Neuronal stem cell (in vitro differentiated cells): ENCODE data around the gene TSC22D3.

Experiments
- DNase-seq: peaks from one replicate; pipeline ENCODE4 v3.0.0-alpha.2; 2013; ENCODE audit warnings: low spot score
- H2AFZ ChIP-seq: one replicate; pipeline ENCODE4 v1.6.1; 2013; ENCODE audit warnings: mild to moderate bottlenecking, low read length, inconsistent platforms
- H2AK5ac ChIP-seq: 2 replicates; pipeline ENCODE4 v1.6.1; 2013; ENCODE audit warnings: low read depth, mild to moderate bottlenecking, inconsistent platforms, low read length, moderate library complexity, mixed read lengths
- H2BK120ac ChIP-seq: 2 replicates; pipeline ENCODE4 v1.6.1; 2013; ENCODE audit warnings: low read depth, mild to moderate bottlenecking, inconsistent platforms, low read length, moderate library complexity, mixed read lengths
- H2BK12ac ChIP-seq: one replicate; pipeline ENCODE4 v1.6.1; 2013; ENCODE audit warnings: low read length, inconsistent platforms
- H2BK15ac ChIP-seq: 2 replicates; pipeline ENCODE4 v1.6.1; 2013; ENCODE audit warnings: mild to moderate bottlenecking, low read length, inconsistent platforms, mixed read lengths
- H2BK5ac ChIP-seq: one replicate; pipeline ENCODE4 v1.6.1; 2013; ENCODE audit warnings: inconsistent platforms, mild to moderate bottlenecking, low read length, moderate library complexity
- H3K14ac ChIP-seq: one replicate; pipeline ENCODE4 v1.6.1; 2013; ENCODE audit warnings: low read length, inconsistent platforms
- H3K18ac ChIP-seq: 2 replicates; pipeline ENCODE4 v1.6.1; 2013; ENCODE audit warnings: low read length, inconsistent platforms
- H3K23ac ChIP-seq: 2 replicates; pipeline ENCODE4 v1.6.1; 2013; ENCODE audit warnings: low read depth, mild to moderate bottlenecking, mixed read lengths, low read length, inconsistent platforms; ENCODE audit not compliant: poor library complexity
- H3K27ac ChIP-seq: replicated peaks from 3 replicates; pipeline ENCODE4 v1.5.1; 2013; ENCODE audit warnings: low read length, inconsistent platforms
- H3K27me3 ChIP-seq, 3 experiments: 2 replicates each; pipeline ENCODE4 v1.6.1; 2013; ENCODE audit warnings: low read length in 3 of 3, mild to moderate bottlenecking in 2 of 3, inconsistent platforms in 1 of 3, low read depth in 1 of 3, mixed read lengths in 1 of 3, moderate library complexity in 1 of 3; ENCODE audit not compliant: control insufficient read depth in 3 of 3, insufficient read depth in 3 of 3
- H3K36me3 ChIP-seq, 2 donors: replicated peaks in 1 of 2; 2 replicates each; pipeline ENCODE4 v1.6.1; 2013; ENCODE audit warnings: low read length in 2 of 2; ENCODE audit not compliant: control insufficient read depth in 2 of 2, insufficient read depth in 2 of 2
- H3K4ac ChIP-seq: 2 replicates; pipeline ENCODE4 v1.6.1; 2013; ENCODE audit warnings: inconsistent platforms, mild to moderate bottlenecking, low read length, moderate library complexity
- H3K4me1 ChIP-seq, 2 donors: 1 replicate in 1 of 2; 2 replicates in 1 of 2; pipeline ENCODE4 v1.6.1; 2013; ENCODE audit warnings: low read length in 2 of 2, low read depth in 1 of 2; ENCODE audit not compliant: control insufficient read depth in 2 of 2, insufficient read depth in 1 of 2
- H3K4me2 ChIP-seq: one replicate; pipeline ENCODE4 v1.6.1; 2013; ENCODE audit warnings: mild to moderate bottlenecking, low read length, inconsistent platforms; ENCODE audit not compliant: insufficient read depth, poor library complexity, severe bottlenecking
- H3K4me3 ChIP-seq, 2 donors: 2 replicates each; pipeline ENCODE4 v1.5.1; 2013; ENCODE audit warnings: low read length in 2 of 2, mild to moderate bottlenecking in 2 of 2, inconsistent platforms in 1 of 2, moderate library complexity in 1 of 2
- H3K79me1 ChIP-seq: one replicate; pipeline ENCODE4 v1.6.1; 2013; ENCODE audit warnings: low read depth, mild to moderate bottlenecking, inconsistent platforms, low read length, moderate library complexity
- H3K9ac ChIP-seq: one replicate; pipeline ENCODE4 v1.6.1; 2013; ENCODE audit warnings: mild to moderate bottlenecking, low read depth, low read length, inconsistent platforms; ENCODE audit not compliant: poor library complexity
- H3K9me3 ChIP-seq, 2 donors: replicated peaks in 1 of 2; 2 replicates each; pipeline versions ENCODE3 to v1.6.1; 2013; ENCODE audit warnings: low read length in 2 of 2, mild to moderate bottlenecking in 2 of 2, inconsistent platforms in 1 of 2, low read depth in 1 of 2, mixed read lengths in 1 of 2, moderate library complexity in 1 of 2; ENCODE audit not compliant: control insufficient read depth in 2 of 2, insufficient read depth in 1 of 2
- H4K8ac ChIP-seq: one replicate; pipeline ENCODE4 v1.6.1; 2013; ENCODE audit warnings: low read depth, mild to moderate bottlenecking, inconsistent platforms, low read length, moderate library complexity
- H4K91ac ChIP-seq: one replicate; pipeline ENCODE4 v1.6.1; 2013; ENCODE audit warnings: low read length, low read depth, mild to moderate bottlenecking, inconsistent platforms; ENCODE audit not compliant: poor library complexity
- WGBS, 2 donors: extraction: QIAGEN DNeasy Blood & Tissue Kit; methylation state at CpG; one replicate each; pipeline ENCODE4 v1.1.7; 2013; ENCODE audit warnings: missing lambda C conversion rate in 2 of 2, mixed read lengths in 1 of 2; ENCODE audit not compliant: insufficient read length in 2 of 2, insufficient replicate concordance in 1 of 2; ENCODE audit errors: extremely low coverage in 2 of 2; 5-methylcytosine and 5-hydroxymethylcytosine counted together

The TSC22D3 gene

GRCh38 chrX:107691024-107691448 lies 84.6 kb downstream of the TSC22D3 start:
- WGBS, 2 donors: no CpG with 5 or more reads among the region's 5 CpGs
- H3K4me2 ChIP-seq: no peak overlapping the region
- no peak overlapping the region for H3K14ac ChIP-seq
- no peak overlapping the region for H3K4ac ChIP-seq
- H3K23ac ChIP-seq: no peak overlapping the region
- no peak overlapping the region for H3K27ac ChIP-seq
- H3K4me3 ChIP-seq: no peak overlapping the region
- no peak overlapping the region for H4K91ac ChIP-seq
- H2AK5ac ChIP-seq: no peak overlapping the region
- no peak for DNase-seq
- no peak overlapping the region for H3K18ac ChIP-seq
- H2BK120ac ChIP-seq: no peak overlapping the region
- H2BK15ac ChIP-seq: no peak overlapping the region
- no peaks in the 10 kb centered on the region for H3K36me3 ChIP-seq
- no peak overlapping the region for H4K8ac ChIP-seq
- H3K9ac ChIP-seq: no peak overlapping the region
- H2AFZ ChIP-seq: no peak overlapping the region
- H3K4me1 ChIP-seq: no peaks in the 10 kb centered on the region
- H2BK5ac ChIP-seq: no peak overlapping the region
- no peaks in the 10 kb centered on the region for H3K79me1 ChIP-seq
- no peaks in the 10 kb centered on the region for H3K9me3 ChIP-seq
- H3K27me3 ChIP-seq: peaks cover 0 to 4% (median 0%) of the 10 kb centered on the region in 3 experiments
- no peak overlapping the region for H2BK12ac ChIP-seq

- H3K14ac ChIP-seq: no peak overlapping the region
- no peaks in the 10 kb centered on the region for H3K36me3 ChIP-seq
- WGBS, 2 donors: no CpG with 5 or more reads among the region's 3 CpGs
- no peak overlapping the region for H2BK120ac ChIP-seq
- H3K27ac ChIP-seq: no peak overlapping the region
- H3K27me3 ChIP-seq: peaks cover 0 to 7% (median 0%) of the 10 kb centered on the region in 3 experiments
- H3K4me3 ChIP-seq: no peak overlapping the region
- H3K23ac ChIP-seq: no peak overlapping the region
- no peak overlapping the region for H2AFZ ChIP-seq
- H3K9ac ChIP-seq: no peak overlapping the region
- no peak overlapping the region for H3K18ac ChIP-seq
- H4K91ac ChIP-seq: no peak overlapping the region
- no peaks in the 10 kb centered on the region for H3K79me1 ChIP-seq
- H2BK15ac ChIP-seq: no peak overlapping the region
- H2BK5ac ChIP-seq: no peak overlapping the region
- H3K4me2 ChIP-seq: no peak overlapping the region
- H3K4me1 ChIP-seq: no peaks in the 10 kb centered on the region
- no peak overlapping the region for H2AK5ac ChIP-seq
- no peak overlapping the region for H4K8ac ChIP-seq
- no peak overlapping the region for H2BK12ac ChIP-seq
- no peaks in the 10 kb centered on the region for H3K9me3 ChIP-seq
- H3K4ac ChIP-seq: no peak overlapping the region
- no peak for DNase-seq
These were observed 88.1 kb downstream of the TSC22D3 start for GRCh38 chrX:107687445-107687844.

GRCh38 chrX:107686792-107687191 lies 88.8 kb downstream of the TSC22D3 start:
- Histone ChIP-seq H4K91ac (no peak overlapping the region), H3K4me2 (no peak overlapping the region), H3K23ac (no peak overlapping the region), H3K4me3 (no peak overlapping the region), H3K14ac (no peak overlapping the region), H3K36me3 (no peaks in the 10 kb centered on the region), H2AK5ac (no peak overlapping the region), H2BK15ac (no peak overlapping the region), H3K9ac (no peak overlapping the region), H2BK5ac (no peak overlapping the region), H3K27me3 (peaks cover 0 to 7% (median 0%) of the 10 kb centered on the region in 3 experiments), H3K9me3 (no peaks in the 10 kb centered on the region), H3K18ac (no peak overlapping the region), H3K4me1 (no peaks in the 10 kb centered on the region), H3K79me1 (no peaks in the 10 kb centered on the region), H2BK120ac (no peak overlapping the region), H3K4ac (no peak overlapping the region), H3K27ac (no peak overlapping the region), H2BK12ac (no peak overlapping the region), H4K8ac (no peak overlapping the region), H2AFZ (no peak overlapping the region)
- no peak for DNase-seq
- WGBS, 2 donors: no CpG with 5 or more reads among the region's 3 CpGs

- no peak overlapping the region for H3K4me3 ChIP-seq
- H3K4ac ChIP-seq: no peak overlapping the region
- H3K4me2 ChIP-seq: no peak overlapping the region
- no peaks in the 10 kb centered on the region for H3K4me1 ChIP-seq
- H3K36me3 ChIP-seq: no peaks in the 10 kb centered on the region
- H3K79me1 ChIP-seq: no peaks in the 10 kb centered on the region
- H2BK5ac ChIP-seq: no peak overlapping the region
- no peak overlapping the region for H2BK15ac ChIP-seq
- H3K27ac ChIP-seq: no peak overlapping the region
- H3K14ac ChIP-seq: no peak overlapping the region
- H3K27me3 ChIP-seq: peaks cover 0 to 3% (median 0%) of the 10 kb centered on the region in 3 experiments
- no peak overlapping the region for H3K18ac ChIP-seq
- DNase-seq: no peak
- no CpG with 5 or more reads among the region's 3 CpGs for WGBS, 2 donors
- H2AFZ ChIP-seq: no peak overlapping the region
- H3K9ac ChIP-seq: no peak overlapping the region
- no peaks in the 10 kb centered on the region for H3K9me3 ChIP-seq
- no peak overlapping the region for H4K91ac ChIP-seq
- no peak overlapping the region for H2BK12ac ChIP-seq
- no peak overlapping the region for H4K8ac ChIP-seq
- H3K23ac ChIP-seq: no peak overlapping the region
- H2AK5ac ChIP-seq: no peak overlapping the region
- H2BK120ac ChIP-seq: no peak overlapping the region
These were observed 89.6 kb downstream of the TSC22D3 start for GRCh38 chrX:107686026-107686425.
